Endothelial cell of umbilical vein (primary cell): Measurements from ENCODE around the gene VKORC1. TPM values are rescaled to one million over a fixed set of nuclear protein-coding genes. Genes with fewer than 3 reads are reported as not detected.

Experiments
- BruUV-seq: library from RNA; stranded (reverse); fragments of 400-500 nt; replicated peaks from 2 replicates; lab custom pipeline; 2021; lab: Mats Ljungman, UMichigan
- CTCF ChIA-PET: fragments of 300-600, 350-600 bp; sonication (Branson Sonifier 250); formaldehyde crosslinking; loops from one replicate; lab custom pipeline; 2021; ENCODE audit warnings: antibody characterized with exemption, inconsistent platforms; lab: Charles Lee
- POLR2A ChIA-PET: fragments of 300-600, 350-600 bp; sonication (Branson Sonifier 250); formaldehyde crosslinking; loops from one replicate; lab custom pipeline; 2021; ENCODE audit warnings: antibody characterized with exemption, inconsistent platforms; lab: Charles Lee
- DNase-seq: peaks from one replicate; pipeline ENCODE4 v3.0.0-alpha.2; 2011; ENCODE audit warnings: low read depth, low spot score
- FAIRE-seq: peaks from 2 replicates; lab custom pipeline; 2011; peaks lifted over from hg19 to GRCh38; lab: Jason Lieb, UNC
- H2AFZ ChIP-seq: 2 replicates; pipeline ENCODE4 v1.6.0; 2012; ENCODE audit warnings: low read depth, low read length, control low read depth, inconsistent platforms
- H3K27ac ChIP-seq: 2 replicates; pipeline ENCODE4 v1.5.1; 2011; ENCODE audit warnings: low read depth, mild to moderate bottlenecking, control low read depth, low read length, moderate library complexity; ENCODE audit not compliant: insufficient read depth
- H3K27me3 ChIP-seq, 2 experiments: 2 replicates each; pipeline versions ENCODE4 v1.6.0 to v1.6.1; 2011; ENCODE audit warnings: low read length in 2 of 2, mixed read lengths in 1 of 2; ENCODE audit not compliant: control insufficient read depth in 2 of 2, insufficient read depth in 2 of 2
- H3K36me3 ChIP-seq, 2 experiments: 2 replicates in 1 of 2; 3 replicates in 1 of 2; pipeline ENCODE4 v1.5.1; 2011; ENCODE audit warnings: low read length in 2 of 2, mild to moderate bottlenecking in 1 of 2, moderate library complexity in 1 of 2; ENCODE audit not compliant: control insufficient read depth in 2 of 2, insufficient read depth in 2 of 2; ENCODE audit errors: extremely low read depth in 1 of 2
- H3K4me1 ChIP-seq: 3 replicates; pipeline ENCODE4 v1.5.1; 2011; ENCODE audit warnings: mild to moderate bottlenecking, low read length; ENCODE audit not compliant: control insufficient read depth, insufficient read depth; ENCODE audit errors: extremely low read depth
- H3K4me2 ChIP-seq: 2 replicates; pipeline ENCODE4 v1.6.1; 2011; ENCODE audit warnings: low read length, control low read depth, mixed read lengths; ENCODE audit not compliant: insufficient read depth
- H3K4me3 ChIP-seq, 3 experiments: fragments of 200-600 bp in 1 of 3; sonication (generic), shearing (Covaris generic) in 1 of 3; replicated peaks in 1 of 3; 2 replicates each; pipeline ENCODE4 v1.5.1; 2011 to 2016; ENCODE audit warnings: control low read depth in 3 of 3, low read length in 3 of 3, mild to moderate bottlenecking in 2 of 3, inconsistent platforms in 1 of 3, low read depth in 1 of 3, moderate library complexity in 1 of 3; ENCODE audit not compliant: insufficient read depth in 1 of 3
- H3K79me2 ChIP-seq: 2 replicates; pipeline ENCODE4 v1.6.0; 2012; ENCODE audit warnings: low read length, inconsistent platforms; ENCODE audit not compliant: control insufficient read depth, insufficient read depth
- H3K9ac ChIP-seq: replicated peaks from 2 replicates; pipeline ENCODE3; 2011; ENCODE audit warnings: low read length, control low read depth; ENCODE audit not compliant: insufficient read depth; ENCODE audit errors: extremely low read depth
- H3K9me1 ChIP-seq: replicated peaks from 3 replicates; pipeline ENCODE4 v1.6.0; 2011; ENCODE audit warnings: mild to moderate bottlenecking, low read length; ENCODE audit not compliant: control insufficient read depth, insufficient read depth; ENCODE audit errors: extremely low read depth
- H3K9me3 ChIP-seq: replicated peaks from 2 replicates; pipeline ENCODE4 v1.5.1; 2012; ENCODE audit warnings: low read length, inconsistent platforms; ENCODE audit not compliant: control insufficient read depth, insufficient read depth
- H4K20me1 ChIP-seq: replicated peaks from 2 replicates; pipeline ENCODE3; 2011; ENCODE audit warnings: mild to moderate bottlenecking, low read length; ENCODE audit not compliant: control insufficient read depth, insufficient read depth; ENCODE audit errors: extremely low read depth
- CTCF ChIP-seq, 2 donors: IDR thresholded peaks; 1 replicate in 1 of 2; 2 replicates in 1 of 2; pipeline ENCODE4 v1.5.1; 2011; ENCODE audit warnings: low read length in 2 of 2, mild to moderate bottlenecking in 2 of 2, moderate library complexity in 2 of 2, control low read depth in 1 of 2, inconsistent platforms in 1 of 2, low read depth in 1 of 2; ENCODE audit not compliant: insufficient read depth in 1 of 2; ENCODE audit errors: extremely low read depth in 1 of 2
- EZH2 ChIP-seq: IDR thresholded peaks from 2 replicates; pipeline ENCODE4 v1.6.1; 2012; ENCODE audit warnings: borderline replicate concordance, low read depth, mild to moderate bottlenecking, moderate library complexity, low read length, inconsistent platforms; ENCODE audit not compliant: severe bottlenecking
- FOS ChIP-seq: IDR thresholded peaks from 2 replicates; pipeline ENCODE4 v1.6.1; 2011; ENCODE audit warnings: mild to moderate bottlenecking, low read length, moderate library complexity, borderline replicate concordance; ENCODE audit not compliant: insufficient read depth
- GATA2 ChIP-seq: IDR thresholded peaks from 2 replicates; pipeline ENCODE4 v1.7.0; 2011; ENCODE audit warnings: low read depth, mild to moderate bottlenecking, moderate library complexity, mixed read lengths, low read length; ENCODE audit not compliant: insufficient read length, insufficient read depth
- JUN ChIP-seq: IDR thresholded peaks from 2 replicates; pipeline ENCODE4 v1.6.1; 2011; ENCODE audit warnings: borderline replicate concordance, low read depth; ENCODE audit not compliant: insufficient read length, insufficient read depth
- MAX ChIP-seq: IDR thresholded peaks from 2 replicates; pipeline ENCODE4 v1.6.1; 2011; ENCODE audit not compliant: insufficient read depth, insufficient read length
- MYC ChIP-seq: IDR thresholded peaks from one replicate; pipeline ENCODE4 v1.6.1; 2011; ENCODE audit warnings: mild to moderate bottlenecking, low read depth, low read length
- POLR2A ChIP-seq: IDR thresholded peaks from 2 replicates; pipeline ENCODE4 v1.6.1; 2012; ENCODE audit warnings: low read depth, mild to moderate bottlenecking, control low read depth, low read length
- POLR2AphosphoS5 ChIP-seq: IDR thresholded peaks from 2 replicates; pipeline ENCODE4 v1.6.1; 2012; ENCODE audit warnings: low read depth, mild to moderate bottlenecking, control low read depth, low read length, moderate library complexity; ENCODE audit not compliant: insufficient read depth
- dilution Hi-C: fragments of 300-500 bp; cut with MboI; formaldehyde crosslinking; loops from one replicate; pipeline ENCODE4 v1.15.0; 2019; ENCODE audit warnings: low sequenced_read_pairs; ENCODE audit not compliant: extremely low pct_ligation_motif_present
- intact Hi-C: fragments of 100-400 bp; cut with micrococcal nuclease; formaldehyde crosslinking; loops from one replicate; pipeline ENCODE4 v1.10.0; 2022
- polyA plus RNA-seq, 4 experiments: library from polyadenylated mRNA; depleted of rRNA in 3 of 4; stranded (reverse) in 3 of 4; unstranded in 1 of 4; fragments of >200 nt; gene quantifications; 2 replicates each; pipeline versions ENCODE4 v1.2.1 to v1.2.3, GENCODE V29; 2011 to 2012; ENCODE audit warnings: missing spikeins in 1 of 4
- total RNA-seq: library from RNA; stranded (reverse); gene quantifications from 2 replicates; pipeline ENCODE4 v1.2.3, GENCODE V29; 2021

VKORC1 gene
- total and polyA plus RNA-seq, 2 donors (not counting 3 experiments of a cell fraction or from before 2014, with no cell fraction given) = 93.5 to 586 TPM

- POLR2A ChIA-PET = interaction anchor here (0.6 kb wide), 1 partner anchor 126 kb away, joined by 7 read pairs; no protein-coding TSS in a partner anchor
- intact Hi-C loops (no loop called here), dilution Hi-C loops (no loop called here)
- no peaks in the 10 kb centered on the region for H3K9me3 ChIP-seq
- H3K4me3 ChIP-seq = no peak overlapping the region
- CTCF ChIA-PET = interaction anchor here (1.0 to 1.8 kb wide), 2 partner anchors 12 to 101 kb away, joined by 3 to 5 read pairs; partner anchors contain the start of genes HSD3B7, ZNF646 and ZNF668
- no TSS peak for BruUV-seq
- H3K4me2 ChIP-seq = no peak overlapping the region
- H2AFZ ChIP-seq = no peak overlapping the region
- TF ChIP-seq CTCF (IDR thresholded peaks at IDR 0.05; ENCODE audit: extremely low read depth in 1 of 2, insufficient read depth in 1 of 2, low read depth in 1 of 2, low read length in 2 of 2) = no peak
- TF ChIP-seq MAX = no peak
- no peak for TF ChIP-seq POLR2AphosphoS5
- TF ChIP-seq POLR2A = no peak
- TF ChIP-seq MYC = no peak
- no peak for TF ChIP-seq GATA2
- TF ChIP-seq JUN = no peak
- no peak for TF ChIP-seq FOS
- no peak for TF ChIP-seq EZH2
- DNase-seq (no peak), FAIRE-seq (no peak)
- no peak overlapping the region for H3K27ac ChIP-seq
- no peaks in the 10 kb centered on the region for H3K4me1 ChIP-seq
- H4K20me1 ChIP-seq = no peaks in the 10 kb centered on the region
- H3K27me3 ChIP-seq = no peaks in the 10 kb centered on the region
- peaks cover 2 to 12% of the 10 kb centered on the region in 2 experiments for H3K36me3 ChIP-seq
- no peak overlapping the region for H3K9ac ChIP-seq
- no peaks in the 10 kb centered on the region for H3K79me2 ChIP-seq
- H3K9me1 ChIP-seq = no peaks in the 10 kb centered on the region
Measured at GRCh38 chr16:31085873-31086628, 8.5 kb downstream of the VKORC1 start.
